Head of caudate nucleus (tissue), 42 donors: ENCODE results near the gene PHRF1.

Experiments used
- DNase-seq, 42 donors: peaks; one replicate each; pipeline versions ENCODE4 v3.0.0 to v3.0.0-alpha.2; 2020 to 2021; ENCODE audit warnings: mixed read lengths in 7 of 42
- intact Hi-C: fragments of 100-400 bp; cut with DNase I; formaldehyde crosslinking; loops from one replicate; pipeline ENCODE4 v1.15.0; 2022

Gene PHRF1

DNA sequence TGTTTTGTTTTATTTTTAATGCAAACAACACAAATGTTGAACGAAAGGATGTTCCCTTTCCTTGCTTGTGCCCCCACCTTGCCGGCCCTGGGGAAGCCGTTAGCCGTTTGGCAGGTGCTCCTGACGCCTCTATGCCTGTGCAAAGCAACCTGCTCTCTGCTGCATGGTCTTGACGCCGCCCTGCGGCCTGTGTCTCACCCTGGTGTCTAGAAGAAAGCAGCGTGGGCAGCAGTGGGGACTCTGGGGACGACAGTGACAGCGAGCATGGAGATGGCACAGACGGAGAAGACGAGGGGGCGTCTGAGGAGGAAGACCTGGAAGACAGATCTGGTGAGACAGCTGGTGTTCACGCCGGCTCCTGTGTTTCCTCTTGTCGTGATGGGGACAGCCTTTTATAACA lies 5.5 kb downstream of the PHRF1 start:
- intact Hi-C loops = no loop called here
- DNase-seq = peak in 41 of 42 donors; percentile 33 to 95 (median 74)

DNA sequence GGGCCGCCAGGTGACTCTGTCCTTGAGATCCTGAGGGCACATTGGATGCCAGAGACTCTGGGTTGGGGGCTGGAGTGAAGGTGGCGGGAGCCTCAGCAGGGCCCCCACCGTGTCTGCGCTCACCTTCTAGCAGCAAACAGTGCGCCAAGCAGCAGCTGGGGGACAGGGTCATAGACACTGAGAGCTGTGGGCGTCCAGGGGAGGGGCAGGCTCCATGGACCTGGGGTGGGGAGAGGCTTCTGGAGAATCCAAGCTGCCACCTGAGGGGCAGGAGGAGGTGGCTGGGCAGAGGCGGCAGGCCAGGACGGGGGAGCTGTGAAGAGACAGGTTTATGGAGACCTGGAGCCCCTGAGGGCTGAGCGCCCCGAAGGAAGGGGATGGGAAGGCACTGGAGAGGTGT lies 8.0 kb downstream of the PHRF1 start:
- intact Hi-C loops = no loop called here

DNA sequence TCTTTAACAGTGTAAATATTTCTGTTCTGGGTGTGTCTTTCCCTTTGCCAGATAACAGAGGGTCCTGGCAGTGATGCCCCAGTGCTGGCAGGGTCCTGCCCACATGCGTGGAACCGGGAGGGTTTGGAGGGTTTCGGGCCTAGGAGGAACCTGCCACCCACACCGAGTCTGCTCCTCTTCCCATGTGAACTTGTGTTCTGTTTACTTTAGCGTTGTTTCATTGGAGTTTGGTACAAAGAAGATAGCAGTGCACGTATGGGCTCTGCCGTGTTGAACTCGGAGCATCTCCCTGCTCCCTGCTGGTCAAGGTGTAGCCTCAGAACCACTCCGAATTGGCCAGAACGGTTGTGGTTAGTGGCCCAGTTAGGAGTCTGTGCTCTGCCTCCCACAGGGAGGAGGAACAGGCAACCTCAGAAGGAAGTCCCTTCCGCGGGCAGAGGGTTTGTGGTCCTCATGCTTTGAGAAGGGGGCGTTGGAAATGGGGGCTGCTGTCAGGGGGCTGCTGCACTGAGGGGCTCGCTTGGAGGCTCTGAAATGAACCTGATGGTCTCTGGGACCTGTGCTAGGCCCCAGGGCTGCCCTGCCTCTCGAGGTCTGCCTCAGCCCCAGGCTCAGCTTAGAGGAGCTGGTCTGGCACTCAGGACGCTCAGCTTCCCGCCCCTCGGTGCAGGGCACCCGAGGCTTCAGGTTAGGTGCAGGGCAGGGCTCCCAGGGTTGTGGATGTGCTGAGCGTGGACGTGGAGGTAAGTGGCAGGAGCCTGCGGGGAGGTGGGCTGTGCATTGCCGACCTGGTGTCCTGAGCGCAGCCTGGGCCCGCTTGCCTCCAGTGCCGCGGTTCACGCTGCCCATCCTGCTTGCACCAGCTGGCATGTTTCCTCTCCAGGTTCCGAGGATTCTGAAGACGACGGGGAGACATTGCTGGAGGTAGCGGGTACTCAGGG lies 10.4 kb downstream of the PHRF1 start:
- intact Hi-C loops = no loop called here
- no peak for DNase-seq

More for the DNA sequence above, 8.0 kb downstream of the PHRF1 start:
- no peak for DNase-seq

DNA sequence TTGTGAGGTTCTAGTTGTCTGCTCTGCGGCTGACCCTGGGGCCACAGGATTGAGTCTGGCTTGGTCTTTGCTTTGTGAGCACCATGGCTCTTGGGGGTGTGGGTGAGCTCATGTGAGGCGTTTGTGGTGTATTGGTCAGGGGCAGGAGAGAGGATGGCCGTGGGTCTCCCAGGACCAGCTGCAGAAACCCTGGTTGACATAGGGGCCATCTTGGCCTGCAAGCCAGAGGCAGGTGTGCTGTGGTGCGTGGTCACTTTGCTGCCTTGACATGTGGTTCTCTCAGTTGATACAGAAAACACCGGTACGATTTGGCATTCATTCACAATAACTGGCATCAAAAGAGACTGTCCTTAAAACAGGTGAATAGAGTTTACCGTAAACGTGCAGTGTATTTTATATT lies 11.3 kb downstream of the PHRF1 start:
- no peak for DNase-seq
- intact Hi-C loops = no loop called here

DNA sequence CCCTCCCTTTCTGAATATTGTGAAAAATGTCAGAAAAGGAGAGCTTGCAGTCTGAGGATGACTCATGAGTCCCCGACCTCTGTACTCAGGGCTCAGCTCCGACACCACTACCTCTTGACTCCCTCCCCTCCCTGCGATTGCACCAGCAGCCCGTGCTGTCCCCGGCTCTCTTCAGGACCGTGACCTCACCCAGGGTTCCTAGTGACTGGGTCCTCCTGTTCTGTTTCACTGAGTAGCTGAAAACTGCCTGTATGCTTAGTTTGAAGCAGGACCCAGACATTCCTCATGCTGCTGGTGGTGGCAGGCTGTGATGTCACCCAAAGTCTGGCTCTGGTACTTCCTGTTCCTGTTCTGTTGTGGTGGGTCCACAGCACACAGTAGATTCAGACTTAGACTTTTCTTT lies 11.7 kb downstream of the PHRF1 start:
- DNase-seq = peak in 5 of 42 donors; percentile 32 to 57 (median 46)
- intact Hi-C loops = no loop called here

DNA sequence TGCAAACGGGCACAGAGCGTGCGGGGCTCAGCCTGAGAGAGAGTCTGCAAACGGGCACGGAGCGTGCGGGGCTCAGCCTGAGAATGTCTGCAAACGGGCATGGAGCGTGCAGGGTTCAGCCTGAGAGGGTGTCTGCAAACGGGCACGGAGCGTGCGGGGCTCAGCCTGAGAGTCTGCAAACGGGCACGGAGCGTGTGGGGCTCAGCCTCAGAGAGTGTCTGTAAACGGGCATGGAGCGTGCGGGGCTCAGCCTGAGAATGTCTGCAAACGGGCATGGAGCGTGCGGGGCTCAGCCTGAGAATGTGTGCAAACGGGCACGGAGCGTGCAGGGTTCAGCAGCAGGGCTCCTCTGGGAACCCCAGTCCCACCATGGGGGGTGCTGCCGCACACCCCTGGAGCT lies 13.5 kb downstream of the PHRF1 start:
- intact Hi-C loops = no loop called here
- DNase-seq = no peak

DNA sequence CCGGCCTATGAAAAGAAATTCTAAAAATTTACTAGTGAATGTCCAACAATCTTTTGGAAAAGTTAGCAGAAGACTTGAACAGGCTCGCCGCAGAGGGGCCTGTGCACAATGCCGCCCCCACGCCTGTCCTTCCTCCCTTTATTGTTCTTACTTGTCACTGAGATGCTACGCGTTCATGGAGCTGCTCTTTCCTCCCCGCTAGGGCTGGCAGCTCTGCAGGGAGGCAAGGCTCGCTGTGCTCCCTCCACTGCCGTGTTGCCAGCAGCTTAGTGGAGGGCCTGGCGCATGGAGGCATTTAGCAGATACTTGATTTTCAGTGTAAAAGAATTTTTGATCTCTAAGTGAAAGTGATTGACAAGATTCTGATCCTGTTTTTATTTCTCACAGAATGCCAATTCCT lies 14.7 kb downstream of the PHRF1 start:
- peak in 26 of 42 donors; percentile 21 to 73 (median 50) for DNase-seq
- intact Hi-C loops = no loop called here

DNA sequence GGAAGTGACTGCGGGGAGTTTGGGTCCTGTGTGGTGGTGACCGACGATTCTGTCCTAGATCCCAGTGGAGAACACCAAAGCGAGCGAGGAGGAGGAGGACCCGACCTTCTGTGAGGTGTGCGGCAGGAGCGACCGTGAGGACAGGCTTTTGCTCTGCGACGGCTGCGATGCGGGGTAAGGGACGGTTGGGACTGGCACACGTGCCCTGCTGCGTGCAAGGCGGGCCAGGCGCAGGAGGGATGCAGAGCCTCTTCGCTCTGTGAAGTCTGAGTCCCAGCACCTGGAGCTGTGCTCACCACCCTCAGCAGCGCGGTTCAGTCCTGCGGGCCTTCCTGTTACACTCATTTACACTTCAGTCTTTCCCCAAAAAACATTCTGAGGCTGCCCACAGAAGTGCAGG lies 16.2 kb downstream of the PHRF1 start:
- intact Hi-C loops = no loop called here
- no peak for DNase-seq

DNA sequence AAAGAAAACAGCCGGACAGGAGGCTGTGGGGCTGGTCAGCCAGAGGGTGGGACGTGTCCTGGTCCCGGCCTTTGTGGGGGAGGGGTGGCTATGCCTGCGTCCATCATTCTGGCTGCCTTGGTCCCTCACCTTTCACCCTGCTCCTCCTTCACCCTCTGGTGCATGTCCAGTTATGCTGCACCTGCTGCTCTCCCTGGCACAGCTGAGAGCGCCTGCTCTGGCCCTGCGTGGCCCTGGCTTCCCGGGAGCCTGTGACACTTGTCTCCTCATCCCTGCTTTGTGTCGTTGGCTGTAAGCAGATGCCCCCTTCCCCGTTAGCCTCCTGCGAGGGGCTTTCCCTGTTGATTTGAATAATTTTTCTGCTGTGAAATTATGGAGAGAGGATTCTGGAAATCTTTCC lies 16.6 kb downstream of the PHRF1 start:
- intact Hi-C loops = no loop called here
- DNase-seq = no peak

DNA sequence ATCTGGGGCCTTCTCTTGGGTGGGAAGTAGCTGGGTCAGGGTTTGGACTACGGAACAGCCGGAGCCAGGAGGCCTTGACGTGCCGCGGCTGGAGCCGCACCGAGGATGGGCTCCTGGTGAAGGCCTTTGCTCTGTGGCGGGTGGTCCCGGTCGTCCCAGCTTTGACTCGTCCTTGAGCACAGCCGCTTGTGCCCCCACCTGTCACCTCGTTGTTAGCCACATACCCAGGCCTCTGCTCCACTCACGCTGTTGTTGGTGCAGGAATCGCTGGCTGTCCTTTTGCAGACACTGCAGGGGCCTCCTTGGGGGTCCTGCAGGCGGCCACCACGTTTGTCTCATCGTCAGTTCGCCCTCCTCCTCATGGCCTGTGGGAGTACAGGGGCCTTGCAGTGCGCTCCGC lies 17.1 kb downstream of the PHRF1 start:
- no peak for DNase-seq
- intact Hi-C loops = no loop called here

DNA sequence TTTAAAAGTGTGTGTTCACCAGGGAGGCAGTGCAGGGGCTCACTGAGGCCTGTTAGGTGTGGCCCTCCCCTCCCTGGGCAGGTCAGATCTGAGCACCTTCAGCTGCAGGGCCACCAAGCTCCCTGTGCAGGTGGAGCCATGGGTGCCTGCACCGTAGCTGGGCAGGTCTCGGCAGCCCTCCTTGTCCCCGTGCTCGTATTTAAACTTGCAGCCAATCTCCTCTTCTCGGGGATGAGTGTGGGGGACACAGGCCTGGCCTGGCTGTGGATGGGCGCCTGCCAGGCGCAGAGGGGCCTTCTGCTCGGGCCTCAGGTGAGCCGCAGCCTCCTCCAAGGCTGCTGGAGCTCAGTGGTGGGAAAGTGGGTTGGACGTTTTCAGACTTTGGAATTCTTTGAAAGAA lies 19.1 kb downstream of the PHRF1 start:
- no peak for DNase-seq
- intact Hi-C loops = no loop called here

DNA sequence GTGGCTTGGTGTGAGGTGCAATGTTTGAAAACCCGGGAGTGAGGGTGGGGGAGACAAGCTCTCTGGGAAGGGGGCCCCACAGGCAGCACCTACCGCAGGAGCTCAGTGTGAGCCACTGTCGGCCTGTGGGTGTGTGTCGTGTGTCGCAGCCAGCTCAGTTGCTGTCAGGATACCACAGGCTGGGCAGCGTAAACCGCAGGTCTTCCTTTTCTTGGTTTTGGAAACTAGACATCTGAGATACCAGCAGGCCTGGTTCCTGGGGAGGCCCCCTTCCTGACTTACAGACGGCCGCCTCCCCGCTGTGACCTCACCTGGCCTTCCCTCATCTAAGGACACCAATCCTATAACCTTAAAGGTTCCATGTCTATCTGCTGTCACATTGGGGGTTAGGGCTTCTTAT lies 20.1 kb downstream of the PHRF1 start:
- intact Hi-C loops = no loop called here
- DNase-seq = no peak

DNA sequence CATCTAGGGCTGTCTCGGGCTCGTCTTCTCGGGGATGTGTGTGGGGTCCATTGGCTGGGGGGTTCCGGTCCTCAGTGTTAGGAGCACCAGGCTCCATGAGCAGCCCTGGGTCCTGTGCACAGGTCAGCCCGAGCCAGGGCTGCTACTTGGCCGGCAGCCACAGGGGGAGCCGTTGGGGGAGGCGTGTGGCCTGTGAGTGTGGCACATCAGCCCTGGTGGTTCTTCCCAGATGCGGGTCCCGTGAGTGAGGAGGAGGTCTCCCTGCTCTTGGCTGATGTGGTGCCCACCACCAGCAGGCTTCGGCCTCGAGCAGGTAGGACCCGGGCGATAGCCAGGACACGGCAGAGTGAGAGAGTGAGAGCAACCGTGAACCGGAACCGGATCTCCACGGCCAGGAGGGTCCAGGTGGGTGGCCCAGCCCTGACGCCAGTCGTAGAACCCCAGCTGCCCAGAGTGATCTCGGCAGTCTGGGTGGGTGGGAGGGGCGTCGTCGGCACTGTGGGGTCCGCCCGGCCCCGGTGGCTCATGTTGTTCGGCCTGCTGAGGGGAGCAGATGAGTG lies 21.0 kb downstream of the PHRF1 start:
- DNase-seq = no peak
- intact Hi-C loops = no loop called here

DNA sequence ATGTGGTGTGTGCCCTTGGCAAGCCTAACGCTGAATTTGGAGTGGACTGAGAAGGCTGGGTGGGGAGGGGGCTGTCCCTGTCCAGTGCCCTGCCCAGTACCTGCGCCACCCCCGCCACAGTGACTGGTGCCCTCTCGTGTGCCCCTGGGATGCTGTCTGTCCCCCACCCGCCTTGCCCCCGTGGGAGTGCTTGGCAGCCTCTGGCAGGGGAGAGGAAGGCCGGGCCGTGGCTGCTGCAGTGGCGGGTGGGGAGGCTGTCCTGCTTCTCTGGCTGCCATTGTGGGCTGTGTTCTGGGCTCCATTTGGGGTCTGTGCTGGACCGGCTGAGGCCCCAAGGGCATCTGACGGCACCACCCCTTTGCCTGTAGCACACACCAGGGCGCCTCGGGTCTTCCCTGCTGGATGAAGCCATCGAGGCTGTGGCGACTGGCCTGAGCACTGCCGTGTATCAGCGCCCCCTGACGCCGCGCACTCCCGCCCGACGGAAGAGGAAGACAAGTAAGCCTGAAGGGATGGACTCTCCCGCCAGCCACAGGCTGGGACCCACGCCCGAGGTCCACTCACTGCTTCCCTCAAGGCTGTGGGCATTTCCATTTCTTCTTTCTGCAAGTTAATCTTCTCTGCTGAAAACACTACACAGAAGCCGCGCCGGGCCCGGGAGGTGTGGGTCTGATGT lies 21.9 kb downstream of the PHRF1 start:
- no peak for DNase-seq
- intact Hi-C loops = no loop called here

DNA sequence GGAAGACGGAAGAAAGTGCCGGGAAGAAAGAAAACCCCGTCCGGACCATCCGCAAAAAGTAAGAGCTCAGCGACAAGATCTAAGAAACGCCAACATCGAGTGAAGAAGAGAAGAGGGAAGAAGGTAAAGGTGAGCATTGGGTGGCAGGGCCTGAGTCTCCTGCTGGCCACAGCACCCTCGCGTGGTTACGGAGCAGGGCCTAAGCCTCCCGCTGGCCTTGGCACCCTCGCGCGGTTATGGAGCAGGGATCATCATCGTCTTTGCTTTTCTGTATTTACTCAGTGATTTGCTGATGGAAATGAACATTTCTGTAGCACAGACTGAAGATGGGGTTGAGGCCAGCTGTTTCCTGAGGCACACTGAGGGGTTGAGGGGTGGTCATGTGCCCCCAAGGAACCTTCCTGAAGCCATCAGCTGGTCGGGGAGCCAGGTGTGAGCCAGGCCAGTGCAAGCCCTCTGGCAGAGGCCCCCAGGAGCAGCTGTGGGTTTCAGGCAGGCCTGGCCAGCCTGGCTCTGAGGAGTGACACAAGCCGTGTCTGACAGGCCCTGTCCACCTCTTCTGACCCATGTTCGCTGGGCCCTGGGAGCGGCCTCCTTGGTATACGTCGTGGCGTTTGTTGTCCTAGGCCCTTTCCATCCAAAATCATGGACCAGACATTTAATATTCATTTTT lies 25.4 kb downstream of the PHRF1 start:
- DNase-seq = no peak
- intact Hi-C loops = no loop called here

DNA sequence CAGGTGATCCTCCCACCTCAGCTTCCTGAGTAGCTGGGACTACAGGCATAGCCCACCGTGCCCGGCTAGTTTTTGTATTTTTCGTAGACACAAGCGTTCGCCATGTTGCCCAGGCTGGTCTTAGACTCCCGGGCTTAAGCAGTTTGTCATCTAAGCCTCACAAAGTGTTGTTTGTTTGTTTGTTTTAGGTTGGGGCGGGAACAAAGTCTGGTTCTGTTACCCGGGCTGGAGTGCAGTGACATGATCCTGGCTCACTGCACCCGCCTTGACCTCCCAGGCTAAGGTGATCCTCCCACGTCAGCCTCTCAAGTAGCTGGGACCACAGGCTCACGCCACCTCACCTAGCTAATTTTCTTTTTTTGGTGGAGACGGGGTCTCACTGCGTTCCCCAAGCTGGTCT lies 26.9 kb downstream of the PHRF1 start:
- no peak for DNase-seq
- intact Hi-C loops = no loop called here

DNA sequence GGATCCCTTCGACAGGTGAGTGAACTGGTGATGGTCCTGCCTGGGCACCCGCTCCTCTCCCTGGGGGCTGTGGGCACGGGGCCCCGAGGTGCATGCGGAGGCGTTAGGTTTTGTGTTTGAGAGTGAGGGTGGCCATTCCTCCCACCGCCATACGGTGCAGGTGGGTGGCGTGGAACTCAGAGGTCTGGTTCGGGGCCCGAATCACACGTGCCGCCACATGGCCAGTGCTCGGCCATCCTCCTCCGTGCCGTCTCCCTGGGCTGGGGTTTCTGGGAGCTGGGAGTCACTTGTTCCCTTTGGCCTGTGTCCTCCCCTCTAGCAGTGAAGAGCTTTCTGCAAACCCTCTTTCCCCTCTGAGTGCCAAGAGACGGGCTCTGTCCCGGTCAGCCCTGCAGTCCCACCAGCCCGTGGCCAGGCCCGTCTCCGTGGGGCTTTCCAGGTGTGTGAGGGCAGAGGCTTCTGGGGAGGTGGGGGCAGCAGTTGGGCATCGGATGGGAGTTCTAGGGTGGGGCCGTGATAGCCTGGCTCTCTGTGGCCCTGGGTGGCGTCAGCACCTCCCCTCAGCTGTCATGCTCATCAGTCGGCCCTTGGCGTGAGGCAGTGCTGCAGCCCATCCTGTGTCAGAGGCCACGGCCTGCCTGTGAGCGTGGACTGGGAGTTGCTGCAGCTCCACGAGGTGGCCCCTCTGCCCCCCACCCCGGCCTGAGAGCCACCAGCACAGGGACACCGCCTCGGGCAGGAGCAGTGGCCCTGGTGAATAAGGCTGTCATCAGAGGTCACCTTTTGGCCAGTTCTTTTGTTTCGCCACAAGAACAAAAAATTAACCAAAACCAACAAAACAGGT lies 29.2 kb downstream of the PHRF1 start:
- intact Hi-C loops = no loop called here
- no peak for DNase-seq

DNA sequence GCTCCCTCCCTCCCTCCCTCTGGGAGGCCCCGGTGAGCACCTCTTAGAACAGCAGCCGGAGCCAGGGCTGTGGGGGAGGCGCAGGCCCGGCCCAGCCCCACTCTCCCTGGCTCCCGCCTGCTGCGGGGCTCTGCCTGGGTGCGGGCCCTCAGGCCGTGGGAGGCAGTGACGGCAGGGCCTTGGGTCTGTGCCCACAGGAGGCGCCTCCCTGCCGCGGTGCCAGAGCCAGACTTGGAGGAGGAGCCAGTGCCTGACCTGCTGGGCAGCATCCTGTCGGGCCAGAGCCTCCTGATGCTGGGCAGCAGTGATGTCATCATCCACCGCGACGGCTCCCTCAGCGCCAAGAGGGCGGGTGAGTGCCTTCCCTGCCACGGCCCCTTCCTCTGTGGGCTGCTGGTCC lies 30.0 kb downstream of the PHRF1 start:
- peak in 17 of 42 donors; percentile 14 to 60 (median 28) for DNase-seq
- intact Hi-C loops = no loop called here
